ENCODE measurements around the gene NID2.

NID2 gene

DNA sequence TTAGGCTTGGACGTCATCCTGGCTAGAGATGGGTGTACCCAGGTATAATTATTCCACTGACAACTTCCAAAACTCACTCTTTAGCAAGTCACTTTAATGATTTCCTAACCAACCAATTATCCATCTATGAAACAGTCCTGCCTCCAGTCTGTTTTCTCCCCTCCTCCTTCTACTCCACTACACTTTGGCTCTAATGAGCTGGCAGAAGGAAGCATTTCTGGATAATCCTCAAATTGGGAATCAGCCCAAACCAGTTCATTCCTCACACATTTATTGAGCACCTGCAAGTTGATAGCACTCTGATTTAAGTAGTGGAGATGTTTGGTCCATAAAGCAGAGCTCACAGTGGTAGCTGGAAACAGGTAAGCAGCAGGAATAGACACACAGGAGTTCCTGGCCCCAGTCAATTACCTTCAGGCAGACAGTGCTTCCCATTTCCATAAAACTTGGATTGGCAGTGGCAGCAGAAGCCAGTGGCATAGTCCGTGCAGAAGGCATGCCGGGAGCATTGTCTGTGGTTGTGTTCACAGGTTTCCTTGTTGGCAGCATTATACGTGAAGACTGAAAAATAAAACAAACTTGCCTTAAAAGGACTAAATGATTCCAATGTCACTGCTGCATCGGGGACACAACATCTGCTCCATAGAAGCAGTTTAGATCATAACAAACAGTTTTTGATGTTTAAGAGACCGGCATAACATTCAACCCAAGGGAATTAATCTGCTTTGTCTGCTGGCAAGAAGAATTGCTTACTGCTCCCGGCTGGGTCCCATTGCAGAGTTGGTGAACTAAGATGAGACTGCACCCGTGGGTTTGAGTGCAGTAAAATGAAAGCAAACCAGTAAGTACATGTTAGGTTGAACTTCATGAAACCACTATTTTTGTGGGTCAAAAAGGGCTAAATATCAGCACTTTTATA, 26.2 kb downstream of the NID2 start:
- Histone ChIP-seq H3K4me1 (peaks cover 0 to 48% (median 24%) of the 10 kb centered on the region in 4 donors), H3K9me3 (no peaks in the 10 kb centered on the region), H3K27me3 (no peaks in the 10 kb centered on the region), H3K36me3 (peaks cover 0 to 23% (median 12%) of the 10 kb centered on the region in 3 donors), H3K4me3 (peak overlapping the region in 1 of 2 donors; percentile 7), H3K27ac (peak overlapping the region; percentile 18 to 20)
- intact Hi-C loops (cut with DNase I; ENCODE audit: low total_unique reads), result no loop called here
- TF ChIP-seq, protein P1, sequence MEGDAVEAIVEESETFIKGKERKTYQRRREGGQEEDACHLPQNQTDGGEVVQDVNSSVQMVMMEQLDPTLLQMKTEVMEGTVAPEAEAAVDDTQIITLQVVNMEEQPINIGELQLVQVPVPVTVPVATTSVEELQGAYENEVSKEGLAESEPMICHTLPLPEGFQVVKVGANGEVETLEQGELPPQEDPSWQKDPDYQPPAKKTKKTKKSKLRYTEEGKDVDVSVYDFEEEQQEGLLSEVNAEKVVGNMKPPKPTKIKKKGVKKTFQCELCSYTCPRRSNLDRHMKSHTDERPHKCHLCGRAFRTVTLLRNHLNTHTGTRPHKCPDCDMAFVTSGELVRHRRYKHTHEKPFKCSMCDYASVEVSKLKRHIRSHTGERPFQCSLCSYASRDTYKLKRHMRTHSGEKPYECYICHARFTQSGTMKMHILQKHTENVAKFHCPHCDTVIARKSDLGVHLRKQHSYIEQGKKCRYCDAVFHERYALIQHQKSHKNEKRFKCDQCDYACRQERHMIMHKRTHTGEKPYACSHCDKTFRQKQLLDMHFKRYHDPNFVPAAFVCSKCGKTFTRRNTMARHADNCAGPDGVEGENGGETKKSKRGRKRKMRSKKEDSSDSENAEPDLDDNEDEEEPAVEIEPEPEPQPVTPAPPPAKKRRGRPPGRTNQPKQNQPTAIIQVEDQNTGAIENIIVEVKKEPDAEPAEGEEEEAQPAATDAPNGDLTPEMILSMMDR (IDR thresholded peaks at IDR 0.05), result no peak
- DNase-seq, result no peak

DNA sequence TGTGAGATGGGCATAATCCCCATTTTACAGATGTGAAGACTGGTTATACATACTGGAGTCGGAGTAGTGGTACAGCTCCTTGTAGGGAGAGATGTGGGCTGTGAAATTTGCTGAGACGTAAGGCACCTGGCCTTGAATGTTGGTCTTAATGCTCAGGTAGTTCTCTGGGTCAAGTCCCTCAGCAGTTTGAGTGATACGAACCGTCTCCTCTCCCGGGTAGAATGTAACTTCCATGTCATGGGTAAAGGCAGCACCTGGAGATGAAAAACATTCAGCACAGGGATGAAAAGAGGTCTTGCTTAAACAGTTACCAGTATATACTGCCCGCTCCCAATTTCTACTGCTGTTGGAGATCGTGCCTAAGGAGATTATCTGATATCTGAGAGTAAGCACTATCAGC, 28.3 kb downstream of the NID2 start:
- Histone ChIP-seq H3K27me3 (no peaks in the 10 kb centered on the region), H3K4me3 (no peak overlapping the region), H3K9me3 (no peaks in the 10 kb centered on the region), H3K27ac (no peak overlapping the region), H3K4me1 (peaks cover 0 to 28% (median 14%) of the 10 kb centered on the region in 4 donors), H3K36me3 (peaks cover 0 to 23% (median 12%) of the 10 kb centered on the region in 3 donors)
- TF ChIP-seq, protein P1 (IDR thresholded peaks at IDR 0.05), result no peak
- DNase-seq, result no peak
- intact Hi-C loops (cut with DNase I; ENCODE audit: low total_unique reads), result no loop called here

DNA sequence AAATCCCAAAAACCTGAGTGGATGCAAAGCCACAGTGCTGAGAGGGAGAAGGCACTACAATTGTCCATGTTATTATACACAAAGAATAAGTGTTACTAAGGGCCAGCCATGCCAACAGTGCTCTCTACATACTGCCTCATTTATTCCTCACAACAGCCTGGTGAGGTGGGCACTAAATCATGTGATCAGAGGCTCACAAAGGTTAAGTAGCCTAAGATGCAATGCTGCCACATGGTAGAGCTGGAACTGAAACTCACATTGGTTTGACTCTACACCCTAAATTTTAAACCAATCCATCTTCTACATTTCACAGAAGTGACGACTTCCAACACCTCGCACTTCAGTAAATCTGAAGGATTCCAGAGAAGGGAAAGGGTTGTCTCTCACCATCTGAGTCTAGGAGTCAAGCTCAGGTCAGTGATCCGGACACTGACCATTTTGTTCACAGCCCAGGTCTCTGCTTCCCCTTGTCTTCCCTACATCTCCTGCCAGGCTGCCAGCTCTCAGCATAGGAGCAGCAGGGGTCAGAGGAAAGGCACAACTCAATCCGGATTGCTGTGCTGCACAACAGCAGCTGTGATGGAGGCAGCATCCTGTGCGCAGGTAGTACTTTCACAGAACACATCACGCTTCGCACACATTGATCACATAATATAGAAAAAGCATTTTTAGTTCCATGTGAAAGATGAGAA, 29.6 kb downstream of the NID2 start:
- Histone ChIP-seq H3K27me3 (no peaks in the 10 kb centered on the region), H3K4me1 (peaks cover 0 to 16% (median 6%) of the 10 kb centered on the region in 4 donors), H3K36me3 (peaks cover 0 to 23% (median 12%) of the 10 kb centered on the region in 3 donors), H3K9me3 (no peaks in the 10 kb centered on the region), H3K4me3 (no peak overlapping the region), H3K27ac (no peak overlapping the region)
- intact Hi-C loops (cut with DNase I; ENCODE audit: low total_unique reads), result no loop called here
- DNase-seq, result no peak
- TF ChIP-seq, protein P1 (IDR thresholded peaks at IDR 0.05), result no peak

DNA sequence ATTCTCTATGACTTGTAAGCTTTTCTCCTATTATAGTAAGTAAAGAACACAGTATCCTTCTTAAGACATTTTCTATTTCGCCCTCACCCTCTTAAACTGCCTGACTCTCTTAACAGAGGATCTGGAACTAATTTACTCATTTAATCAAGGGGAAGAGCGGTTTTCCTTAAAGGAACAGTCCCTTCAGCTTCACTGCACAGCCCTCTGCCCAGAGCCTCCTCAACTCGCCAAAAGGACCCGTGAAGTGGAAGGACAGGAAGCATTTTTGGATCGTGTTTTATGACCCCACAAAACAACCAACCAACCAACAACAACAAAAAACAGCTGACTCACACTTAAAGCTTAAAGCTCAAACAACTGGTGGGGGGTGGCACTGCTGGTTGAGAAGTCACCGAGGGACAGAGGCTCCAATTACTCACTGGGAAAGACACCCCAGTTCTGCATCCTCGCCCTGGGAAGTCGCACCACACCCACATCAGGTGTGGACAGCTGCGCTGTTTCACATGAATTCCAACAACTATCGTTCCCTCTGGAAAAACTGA, 35.7 kb downstream of the NID2 start:
- H3K27me3 ChIP-seq, result no peaks in the 10 kb centered on the region
- no peak overlapping the region for H3K4me3 ChIP-seq
- intact Hi-C loops (cut with DNase I; ENCODE audit: low total_unique reads), result loop anchor here (5.0 kb wide), 1 partner anchor 34 kb away; the partner anchor contains the start of gene NID2
- H3K27ac ChIP-seq, result peak overlapping the region; percentile 56 to 72
- no peak for DNase-seq
- H3K4me1 ChIP-seq, result peaks cover 0 to 27% (median 13%) of the 10 kb centered on the region in 4 donors
- no peaks in the 10 kb centered on the region for H3K9me3 ChIP-seq
- TF ChIP-seq, protein P1 (IDR thresholded peaks at IDR 0.05), result no peak
- no peaks in the 10 kb centered on the region for H3K36me3 ChIP-seq

DNA sequence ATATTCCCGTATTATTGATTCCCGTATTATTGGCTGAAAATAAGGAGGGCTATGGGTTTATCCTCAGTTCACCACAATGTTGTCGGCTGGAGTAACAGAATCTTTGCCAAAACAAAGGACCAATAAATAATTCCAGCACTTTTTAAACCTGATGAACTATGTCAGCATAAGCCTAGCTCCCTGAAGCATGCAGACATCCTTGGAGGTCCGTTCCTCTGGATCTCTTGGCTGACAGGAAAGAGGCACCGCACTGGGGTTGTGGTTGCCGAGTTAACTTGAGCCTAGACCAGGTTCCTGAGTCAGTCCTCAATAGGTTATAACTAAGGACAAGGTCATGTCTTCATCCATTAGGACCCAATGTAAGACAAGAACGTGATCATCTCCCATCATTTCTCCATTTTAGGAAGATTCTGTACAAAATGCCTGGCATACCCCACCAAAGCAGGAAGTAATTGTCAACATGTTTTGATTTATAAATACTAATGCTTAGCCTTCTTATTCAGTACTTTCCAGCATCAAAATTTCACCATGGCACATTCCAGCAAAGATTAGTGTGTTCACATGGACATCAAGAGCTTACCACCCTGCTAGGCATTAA, 36.6 kb downstream of the NID2 start:
- intact Hi-C loops (cut with DNase I; ENCODE audit: low total_unique reads), result loop anchor here (5.0 kb wide), 1 partner anchor 35 kb away; the partner anchor contains the start of gene NID2
- H3K4me3 ChIP-seq, result no peak overlapping the region
- H3K27ac ChIP-seq, result peak overlapping the region; percentile 56 to 72

More for the DNA sequence above, 36.6 kb downstream of the NID2 start:
- Histone ChIP-seq H3K36me3 (no peaks in the 10 kb centered on the region), H3K4me1 (peaks cover 0 to 27% (median 13%) of the 10 kb centered on the region in 4 donors), H3K27me3 (no peaks in the 10 kb centered on the region), H3K9me3 (no peaks in the 10 kb centered on the region)
- no peak for DNase-seq
- TF ChIP-seq, protein P1 (IDR thresholded peaks at IDR 0.05), result no peak

All from tibial artery (tissue), 4 donors.